Lower leg skin (tissue), 4 donors: ENCODE results near the gene KDM8. TPM values are rescaled to one million over a fixed set of nuclear protein-coding genes. Genes with fewer than 3 reads are reported as not detected.
A peak's percentile ranks its signal among the peaks of the same experiment; 100 is the strongest.
"Not testable (repeated sequence)": the region's sequence is repeated elsewhere in the genome, so short reads cannot be mapped to it uniquely, and the experiment has no call there.

Experiments used
- DNase-seq, 2 donors: peaks; one replicate each; pipeline ENCODE4 v3.0.0-alpha.2; 2019; ENCODE audit warnings: low spot score in 2 of 2
- H3K4me3 ChIP-seq: fragments of 200-600 bp; sonication (generic); 2 replicates; pipeline ENCODE4 v1.5.1; 2017; ENCODE audit warnings: mild to moderate bottlenecking, low read depth; ENCODE audit not compliant: poor library complexity, severe bottlenecking
- POLR2A ChIP-seq, 2 donors: fragments of 450-650 bp; IDR thresholded peaks; one replicate each; pipeline ENCODE4 v1.6.1; 2016 to 2017; ENCODE audit warnings: antibody characterized with exemption in 2 of 2, mild to moderate bottlenecking in 1 of 2, moderate library complexity in 1 of 2
- WGBS, 2 donors: methylation state at CpG; one replicate each; pipeline ENCODE4 v1.1.5; 2018; 5-methylcytosine and 5-hydroxymethylcytosine counted together
- intact Hi-C: fragments of 100-400 bp; cut with DNase I; formaldehyde crosslinking; loops from one replicate; pipeline ENCODE4 v1.15.0; 2023; ENCODE audit warnings: low total_unique reads
- total RNA-seq, 4 donors: library from RNA; depleted of rRNA; stranded (reverse); fragments of >200 nt; gene quantifications; one replicate each; pipeline ENCODE4 v1.1.0, GENCODE V29; 2016
- TF ChIP-seq, protein P1 (sequence below), 3 donors: fragments of 450-650 bp; IDR thresholded peaks; one replicate each; pipeline ENCODE4 v1.5.1; 2016; ENCODE audit warnings: antibody characterized with exemption in 3 of 3, mild to moderate bottlenecking in 3 of 3, moderate library complexity in 2 of 3

The KDM8 gene
- total RNA-seq, 4 donors from 2014 or later, result 0.84 to 4.5 (median 1.9) TPM

DNA sequence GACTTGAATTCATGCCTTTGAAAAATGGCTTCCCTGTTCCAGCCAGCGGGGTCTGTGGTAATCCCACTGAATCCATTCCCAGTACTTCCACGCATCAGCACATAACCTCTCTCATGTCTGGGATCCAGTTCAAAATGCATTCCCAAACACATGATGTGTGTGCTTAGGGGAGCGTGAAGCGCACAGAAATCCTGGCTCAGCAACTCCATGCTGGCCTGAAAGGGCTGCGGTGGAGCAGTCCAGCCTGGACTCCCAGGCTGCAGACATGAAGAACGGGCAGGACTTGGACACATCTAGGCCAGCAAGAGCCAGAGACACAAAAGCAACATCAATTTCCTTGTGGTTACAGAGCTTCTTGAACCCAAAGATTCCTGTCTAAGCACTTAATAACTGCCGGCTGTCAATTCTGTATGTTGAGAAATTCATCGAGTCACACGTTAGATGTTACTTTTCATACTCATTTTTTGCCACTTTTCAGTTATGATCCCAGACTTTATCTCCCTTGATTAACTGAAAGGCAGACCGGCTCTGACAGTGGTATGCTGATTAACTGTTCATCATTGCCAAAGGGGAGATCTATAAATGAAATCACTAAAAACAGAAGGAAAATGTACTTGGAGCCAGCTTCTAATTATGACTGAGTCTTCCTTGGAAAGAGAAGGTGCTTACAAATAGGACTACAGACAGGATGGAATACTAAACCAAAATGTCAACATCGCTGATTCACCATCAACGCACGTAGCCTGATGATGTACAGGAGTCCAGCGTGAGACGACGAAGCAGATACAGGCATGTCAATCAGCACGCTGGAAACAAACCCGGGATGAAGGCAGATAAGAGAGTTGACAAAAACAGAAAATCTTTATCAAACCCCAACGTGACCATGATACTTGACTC, 42.2 kb downstream of the KDM8 start:
- no peak for TF ChIP-seq POLR2A (IDR thresholded peaks at IDR 0.05)
- DNase-seq, result peak; percentile 49 to 86
- 59 to 65% methylated on average over 19 of the region's 19 CpGs for WGBS, 2 donors
- no peak overlapping the region for H3K4me3 ChIP-seq
- intact Hi-C loops, result no loop called here

GRCh38 chr16:27246439-27246838, 43.1 kb downstream of the KDM8 start:
- intact Hi-C loops, result no loop called here
- peak; percentile 12 to 50 for DNase-seq
- TF ChIP-seq POLR2A (IDR thresholded peaks at IDR 0.05), result no peak
- TF ChIP-seq, protein P1, sequence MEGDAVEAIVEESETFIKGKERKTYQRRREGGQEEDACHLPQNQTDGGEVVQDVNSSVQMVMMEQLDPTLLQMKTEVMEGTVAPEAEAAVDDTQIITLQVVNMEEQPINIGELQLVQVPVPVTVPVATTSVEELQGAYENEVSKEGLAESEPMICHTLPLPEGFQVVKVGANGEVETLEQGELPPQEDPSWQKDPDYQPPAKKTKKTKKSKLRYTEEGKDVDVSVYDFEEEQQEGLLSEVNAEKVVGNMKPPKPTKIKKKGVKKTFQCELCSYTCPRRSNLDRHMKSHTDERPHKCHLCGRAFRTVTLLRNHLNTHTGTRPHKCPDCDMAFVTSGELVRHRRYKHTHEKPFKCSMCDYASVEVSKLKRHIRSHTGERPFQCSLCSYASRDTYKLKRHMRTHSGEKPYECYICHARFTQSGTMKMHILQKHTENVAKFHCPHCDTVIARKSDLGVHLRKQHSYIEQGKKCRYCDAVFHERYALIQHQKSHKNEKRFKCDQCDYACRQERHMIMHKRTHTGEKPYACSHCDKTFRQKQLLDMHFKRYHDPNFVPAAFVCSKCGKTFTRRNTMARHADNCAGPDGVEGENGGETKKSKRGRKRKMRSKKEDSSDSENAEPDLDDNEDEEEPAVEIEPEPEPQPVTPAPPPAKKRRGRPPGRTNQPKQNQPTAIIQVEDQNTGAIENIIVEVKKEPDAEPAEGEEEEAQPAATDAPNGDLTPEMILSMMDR (IDR thresholded peaks at IDR 0.05), result no peak
- WGBS, 2 donors, result 52 to 66% methylated on average over 4 of the region's 4 CpGs
- no peak overlapping the region for H3K4me3 ChIP-seq

- WGBS, 2 donors, result 64 to 75% methylated on average over 1 of the region's 1 CpG
- intact Hi-C loops, H3K4me3 ChIP-seq: not testable (repeated sequence)
- DNase-seq, result peak; percentile 8 to 25
These were observed 43.8 kb downstream of the KDM8 start for GRCh38 chr16:27247076-27247475.

DNA sequence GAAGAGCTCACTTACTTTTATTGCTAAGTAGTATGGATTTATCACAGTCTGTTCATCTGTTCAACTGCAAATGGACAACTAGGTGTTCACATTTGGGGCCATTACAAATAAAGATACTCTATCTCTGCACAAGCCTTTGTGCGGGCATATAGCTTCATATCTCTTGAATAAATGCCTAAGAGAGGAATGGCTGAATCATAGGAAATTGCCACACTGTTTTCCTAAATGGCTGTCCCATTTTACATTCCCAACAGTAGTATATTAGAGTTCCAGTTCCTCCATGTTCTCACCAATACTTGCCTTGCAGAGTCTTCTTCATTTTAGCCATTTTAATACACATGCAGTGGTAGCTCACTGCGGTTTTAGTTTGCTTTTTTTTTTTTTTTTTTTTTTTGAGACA, 44.7 kb downstream of the KDM8 start:
- TF ChIP-seq, protein P1 (IDR thresholded peaks at IDR 0.05), result no peak
- TF ChIP-seq POLR2A (IDR thresholded peaks at IDR 0.05), result no peak
- no peak for DNase-seq
- intact Hi-C loops, result no loop called here
- H3K4me3 ChIP-seq, result no peak overlapping the region
- 93 to 98% methylated on average over 2 of the region's 2 CpGs for WGBS, 2 donors

DNA sequence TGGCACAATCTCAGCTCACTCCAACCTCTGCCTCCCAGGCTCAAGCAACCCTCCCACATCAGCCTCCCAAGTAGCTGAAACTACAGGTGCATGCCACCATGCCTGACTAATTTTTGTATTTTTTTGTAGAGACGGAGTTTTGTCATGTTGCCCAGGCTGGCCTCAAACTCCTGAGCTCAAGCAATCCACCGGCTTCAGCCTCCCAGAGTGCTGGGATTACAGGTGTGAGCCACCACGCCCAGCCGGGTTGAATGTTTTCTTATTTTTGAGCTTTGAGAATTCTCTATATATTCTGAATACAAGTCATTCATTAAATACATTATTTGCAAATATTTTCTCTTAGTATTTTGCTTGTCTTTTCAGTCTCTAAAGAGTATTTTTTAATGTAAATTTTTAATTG, 45.6 kb downstream of the KDM8 start:
- H3K4me3 ChIP-seq, intact Hi-C loops: not testable (repeated sequence)
- 97% methylated on average over 4 of the region's 4 CpGs for WGBS, 2 donors
- DNase-seq, result peak in 1 of 2 donors; percentile 73

DNA sequence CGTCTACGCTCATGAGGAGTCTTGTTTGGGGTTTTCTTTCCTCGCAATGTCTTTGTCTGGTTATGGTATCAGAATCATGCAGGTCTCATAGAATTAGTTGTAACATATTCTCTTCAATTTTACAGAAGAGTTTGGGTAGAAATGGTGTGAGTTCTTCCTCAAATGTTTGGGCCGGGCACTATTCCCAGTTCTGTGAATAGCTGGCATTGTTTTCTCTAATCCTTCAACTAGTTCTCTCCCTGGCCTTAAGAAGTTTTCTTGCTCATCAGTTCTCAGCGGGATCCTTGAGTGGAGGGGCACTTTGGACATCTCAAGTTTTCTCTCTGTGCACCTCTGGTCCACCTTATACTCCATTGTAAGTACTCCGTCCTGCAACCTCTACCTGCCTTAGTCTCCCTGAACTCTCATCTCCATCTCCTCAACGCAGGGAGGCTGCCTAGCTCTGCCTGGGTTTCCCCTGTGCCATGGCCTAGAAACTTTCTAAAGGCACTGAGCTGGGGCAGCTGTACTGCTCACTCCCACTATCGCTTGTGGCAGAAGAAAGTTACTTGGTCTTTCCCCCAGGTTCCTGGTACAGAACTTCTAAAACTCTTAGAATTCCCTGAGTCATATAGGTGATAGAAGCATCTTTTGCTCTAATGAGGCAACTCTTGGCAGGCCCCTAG, 48.3 kb downstream of the KDM8 start:
- intact Hi-C loops, result no loop called here
- 91 to 92% methylated on average over 8 of the region's 8 CpGs for WGBS, 2 donors
- TF ChIP-seq, protein P1 (IDR thresholded peaks at IDR 0.05), result no peak
- TF ChIP-seq POLR2A (IDR thresholded peaks at IDR 0.05), result no peak
- no peak overlapping the region for H3K4me3 ChIP-seq
- DNase-seq, result peak; percentile 8 to 32

DNA sequence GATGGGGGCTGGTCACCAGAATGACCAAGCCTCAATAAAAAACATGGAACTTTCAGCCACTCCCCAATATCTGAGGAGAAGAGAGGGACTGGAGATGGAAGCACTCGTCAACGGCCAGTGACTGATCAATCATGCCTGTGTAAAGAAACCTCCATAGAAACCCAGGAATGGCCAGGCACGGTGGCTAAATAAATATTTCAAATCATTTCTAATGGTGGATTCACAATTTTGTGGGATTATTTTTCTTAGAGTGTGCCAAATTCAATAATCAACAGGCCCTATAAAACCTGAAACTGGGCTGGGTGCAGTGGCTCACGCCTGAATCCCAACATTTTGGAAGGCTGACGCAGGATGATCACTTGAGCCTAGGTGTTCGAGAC, 48.9 kb downstream of the KDM8 start:
- WGBS, 2 donors, result 92 to 95% methylated on average over 6 of the region's 6 CpGs
- no peak for TF ChIP-seq POLR2A (IDR thresholded peaks at IDR 0.05)
- TF ChIP-seq, protein P1 (IDR thresholded peaks at IDR 0.05), result no peak
- intact Hi-C loops, result no loop called here

More for the DNA sequence above, 48.9 kb downstream of the KDM8 start:
- peak; percentile 6 to 54 for DNase-seq
- no peak overlapping the region for H3K4me3 ChIP-seq
